HepG2 (cell line): ENCODE data around the gene PNKP. TPM values are rescaled to one million over a fixed set of nuclear protein-coding genes. Genes with fewer than 3 reads are reported as not detected.

ENCODE experiments used
- ATF7-NPFF ChIP-seq: sonication (generic); formaldehyde crosslinking; IDR thresholded peaks from 2 replicates; pipeline ENCODE4 v1.8.1; 2023; ENCODE audit warnings: mild to moderate bottlenecking, low read depth, missing genetic modification reagents, moderate library complexity
- GATAD2A ChIP-seq: IDR thresholded peaks from 2 replicates; pipeline ENCODE4 v1.6.1; 2016
- HNF4A ChIP-seq: sonication (generic); formaldehyde crosslinking; IDR thresholded peaks from 2 replicates; pipeline ENCODE4 v1.4.0; 2020; ENCODE audit warnings: missing genetic modification reagents
- MBD4 ChIP-seq: IDR thresholded peaks from 2 replicates; pipeline ENCODE4 v1.6.1; 2012; ENCODE audit warnings: low read length, inconsistent platforms, borderline replicate concordance
- MXI1 ChIP-seq: IDR thresholded peaks from 3 replicates; pipeline ENCODE4 v1.6.1; 2012; ENCODE audit warnings: low read depth, low read length, inconsistent platforms, borderline replicate concordance
- NONO ChIP-seq, 2 experiments: fragments of 450-650 bp in 1 of 2; sonication (generic) in 1 of 2; formaldehyde crosslinking in 1 of 2; IDR thresholded peaks in 1 of 2; conservative IDR thresholded peaks in 1 of 2; 2 replicates each; pipeline versions ENCODE4 v1.6.1 to v1.8.0; 2017 to 2022; ENCODE audit warnings: mild to moderate bottlenecking in 1 of 2, missing genetic modification reagents in 1 of 2, moderate library complexity in 1 of 2
- NR2C2 ChIP-seq: sonication (generic); formaldehyde crosslinking; IDR thresholded peaks from 2 replicates; pipeline ENCODE4 v1.4.0; 2020; ENCODE audit warnings: missing genetic modification reagents, mild to moderate bottlenecking, moderate library complexity, borderline replicate concordance
- RBFOX2 ChIP-seq: fragments of 200-400 bp; formaldehyde crosslinking; IDR thresholded peaks from 2 replicates; pipeline ENCODE4 v1.6.1; 2017; ENCODE audit warnings: low read depth, mild to moderate bottlenecking, low read length
- TAF1 ChIP-seq: sonication (generic); formaldehyde crosslinking; IDR thresholded peaks from 2 replicates; pipeline ENCODE4 v1.4.0; 2020; ENCODE audit warnings: missing genetic modification reagents
- TFDP2 ChIP-seq: sonication (generic); formaldehyde crosslinking; IDR thresholded peaks from 2 replicates; pipeline ENCODE4 v1.4.0; 2020; ENCODE audit warnings: missing genetic modification reagents
- YEATS2 ChIP-seq: sonication (generic); formaldehyde crosslinking; IDR thresholded peaks from 2 replicates; pipeline ENCODE4 v1.4.0; 2020; ENCODE audit warnings: missing genetic modification reagents, borderline replicate concordance
- ZBTB37 ChIP-seq: sonication (generic); formaldehyde crosslinking; IDR thresholded peaks from 2 replicates; pipeline ENCODE4 v1.4.0; 2020; ENCODE audit warnings: mild to moderate bottlenecking, missing genetic modification reagents
- ZHX1 ChIP-seq: sonication (generic); formaldehyde crosslinking; IDR thresholded peaks from 2 replicates; pipeline ENCODE4 v1.8.1; 2022; ENCODE audit warnings: low read depth, mild to moderate bottlenecking, missing genetic modification reagents
- ZNF264 ChIP-seq: sonication (generic); formaldehyde crosslinking; IDR thresholded peaks from 2 replicates; pipeline ENCODE4 v1.4.0; 2020; ENCODE audit warnings: missing genetic modification reagents
- ZNF354B ChIP-seq: sonication (generic); formaldehyde crosslinking; IDR thresholded peaks from 2 replicates; pipeline ENCODE4 v1.8.0; 2022; ENCODE audit warnings: mild to moderate bottlenecking, missing genetic modification reagents
- ZNF414 ChIP-seq: sonication (generic); formaldehyde crosslinking; IDR thresholded peaks from 2 replicates; pipeline ENCODE4 v1.5.0; 2020; ENCODE audit warnings: missing genetic modification reagents
- ZNF558 ChIP-seq: sonication (generic); formaldehyde crosslinking; IDR thresholded peaks from 2 replicates; pipeline ENCODE4 v1.9.0; 2022; ENCODE audit warnings: mild to moderate bottlenecking, missing genetic modification reagents, borderline replicate concordance
- ZNF761 ChIP-seq: sonication (generic); formaldehyde crosslinking; conservative IDR thresholded peaks from 2 replicates; pipeline ENCODE4 v1.4.0; 2020; ENCODE audit warnings: mild to moderate bottlenecking, missing genetic modification reagents
- polyA plus RNA-seq, 8 experiments: library from polyadenylated mRNA; depleted of rRNA in 3 of 8; stranded (reverse) in 7 of 8; unstranded in 1 of 8; fragments of >200 nt; fragmentation: Illumina TruSeq in 4 of 8; extraction: Trizol in 4 of 8; gene quantifications; 2 replicates each; pipeline versions ENCODE4 v1.2.1 to v1.2.3, GENCODE V29; 2011 to 2016; ENCODE audit warnings: low read depth in 4 of 8, missing spikeins in 1 of 8, mixed read lengths in 1 of 8; ENCODE audit not compliant: insufficient read depth in 1 of 8
- total RNA-seq, 5 experiments: library from RNA; depleted of rRNA; stranded (reverse); fragments of >200 nt; fragmentation: Illumina TruSeq; extraction: Trizol; gene quantifications; 2 replicates each; pipeline ENCODE4 v1.2.3, GENCODE V29; 2016; ENCODE audit warnings: low read depth in 1 of 5

PNKP gene
- total and polyA plus RNA-seq, 2 of the 13 experiments (the other 11 are each of a cell fraction or from before 2014, with no cell fraction given): 12.7 to 27.1 TPM

- TF ChIP-seq TFDP2: 0 out of 2 replicates have a peak, but pooled peaks have one; percentile 1
- TF ChIP-seq ZNF414: no peak
- TF ChIP-seq ATF7-NPFF (CRISPR knock-in tag): 0 out of 2 replicates have a peak, but pooled peaks have one; percentile 37
- TF ChIP-seq HNF4A (CRISPR knock-in tag): 0 out of 2 replicates have a peak, but pooled peaks have one; percentile 2
- TF ChIP-seq ZNF264: no peak
- TF ChIP-seq GATAD2A (CRISPR knock-in tag): 0 out of 2 replicates have a peak, but pooled peaks have one; percentile 28
- TF ChIP-seq TAF1 (CRISPR knock-in tag): peak; percentile 53
- TF ChIP-seq RBFOX2: peak; percentile 81
- no peak for TF ChIP-seq NR2C2
- TF ChIP-seq MXI1: peak; percentile 57; the same call in 1 of the 3 replicates
- TF ChIP-seq ZNF354B (CRISPR knock-in tag): no peak
- TF ChIP-seq ZHX1 (CRISPR knock-in tag): no peak
- TF ChIP-seq NONO (IDR thresholded peaks at IDR 0.05): no peak
- TF ChIP-seq NONO (CRISPR knock-in tag; conservative IDR thresholded peaks at IDR 0.05): peak; percentile 80
- TF ChIP-seq MBD4: no peak
- peak; percentile 89; the same call in 1 of the 2 replicates for TF ChIP-seq ZNF558 (CRISPR knock-in tag)
- no peak for TF ChIP-seq ZNF761 (CRISPR knock-in tag)
- TF ChIP-seq YEATS2: peak; percentile 21; the same call in 1 of the 2 replicates
- TF ChIP-seq ZBTB37 (CRISPR knock-in tag): peak; percentile 39; the same call in 1 of the 2 replicates
Measured at GRCh38 chr19:49877879-49878743, 10.7 kb upstream of the PNKP start (continued).
